Ishikawa (cell line): ENCODE measurements around the gene PBXIP1.

ENCODE experiments used
- CEBPB ChIP-seq: IDR thresholded peaks from 2 replicates; pipeline ENCODE4 v1.6.1; 2012
- EP300 ChIP-seq: IDR thresholded peaks from 2 replicates; pipeline ENCODE4 v1.6.1; 2012; ENCODE audit warnings: borderline replicate concordance
- NFIC ChIP-seq: IDR thresholded peaks from 2 replicates; pipeline ENCODE4 v1.6.1; 2012
- RAD21 ChIP-seq: IDR thresholded peaks from 2 replicates; pipeline ENCODE4 v1.6.1; 2012; ENCODE audit warnings: low read depth
- TCF12 ChIP-seq: IDR thresholded peaks from 2 replicates; pipeline ENCODE4 v1.6.1; 2012; ENCODE audit warnings: low read depth
- YY1 ChIP-seq: IDR thresholded peaks from 2 replicates; pipeline ENCODE4 v1.6.1; 2012; ENCODE audit warnings: low read depth
- TF ChIP-seq, protein P1 (sequence below): IDR thresholded peaks from 2 replicates; pipeline ENCODE4 v1.6.1; 2012; ENCODE audit warnings: low read depth, mild to moderate bottlenecking

DNA sequence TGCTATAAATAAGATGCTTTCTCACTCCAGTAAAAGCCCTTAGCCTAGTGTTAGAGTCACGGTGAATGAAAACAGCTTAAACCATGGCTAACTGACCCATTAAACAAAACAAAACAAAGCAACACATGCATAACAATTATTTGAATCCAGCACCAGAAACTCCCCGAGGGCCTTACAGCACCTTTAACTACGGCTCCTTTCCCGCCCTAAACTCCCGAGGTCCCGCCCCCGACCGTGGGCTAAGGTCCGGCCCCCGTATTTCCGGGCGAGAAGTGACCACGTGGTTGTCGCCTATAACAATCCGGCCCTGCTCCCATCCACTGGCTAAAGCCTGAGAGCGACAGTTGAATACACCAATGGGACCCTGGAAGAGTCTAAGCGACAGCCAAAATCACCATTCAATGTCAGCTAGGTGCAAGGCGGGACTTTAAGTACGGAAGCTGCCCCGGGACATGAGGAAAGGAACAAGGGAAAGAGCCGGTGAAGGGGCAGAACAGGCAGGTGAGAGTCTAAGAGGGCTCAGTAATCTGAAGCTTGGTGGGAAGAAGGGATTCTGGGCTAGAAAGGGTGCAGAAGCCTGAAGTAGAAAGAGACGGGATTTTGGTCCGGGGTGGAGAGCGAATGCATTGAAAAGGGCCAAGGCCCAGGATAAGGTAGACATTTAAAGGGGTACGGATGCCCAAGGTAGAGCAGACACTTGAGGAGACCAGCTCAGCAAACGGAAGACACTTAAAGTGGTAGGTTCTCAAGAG lies 27.2 kb upstream of the PBXIP1 start, which contains the start of gene FLAD1:
- TF ChIP-seq, protein P1, sequence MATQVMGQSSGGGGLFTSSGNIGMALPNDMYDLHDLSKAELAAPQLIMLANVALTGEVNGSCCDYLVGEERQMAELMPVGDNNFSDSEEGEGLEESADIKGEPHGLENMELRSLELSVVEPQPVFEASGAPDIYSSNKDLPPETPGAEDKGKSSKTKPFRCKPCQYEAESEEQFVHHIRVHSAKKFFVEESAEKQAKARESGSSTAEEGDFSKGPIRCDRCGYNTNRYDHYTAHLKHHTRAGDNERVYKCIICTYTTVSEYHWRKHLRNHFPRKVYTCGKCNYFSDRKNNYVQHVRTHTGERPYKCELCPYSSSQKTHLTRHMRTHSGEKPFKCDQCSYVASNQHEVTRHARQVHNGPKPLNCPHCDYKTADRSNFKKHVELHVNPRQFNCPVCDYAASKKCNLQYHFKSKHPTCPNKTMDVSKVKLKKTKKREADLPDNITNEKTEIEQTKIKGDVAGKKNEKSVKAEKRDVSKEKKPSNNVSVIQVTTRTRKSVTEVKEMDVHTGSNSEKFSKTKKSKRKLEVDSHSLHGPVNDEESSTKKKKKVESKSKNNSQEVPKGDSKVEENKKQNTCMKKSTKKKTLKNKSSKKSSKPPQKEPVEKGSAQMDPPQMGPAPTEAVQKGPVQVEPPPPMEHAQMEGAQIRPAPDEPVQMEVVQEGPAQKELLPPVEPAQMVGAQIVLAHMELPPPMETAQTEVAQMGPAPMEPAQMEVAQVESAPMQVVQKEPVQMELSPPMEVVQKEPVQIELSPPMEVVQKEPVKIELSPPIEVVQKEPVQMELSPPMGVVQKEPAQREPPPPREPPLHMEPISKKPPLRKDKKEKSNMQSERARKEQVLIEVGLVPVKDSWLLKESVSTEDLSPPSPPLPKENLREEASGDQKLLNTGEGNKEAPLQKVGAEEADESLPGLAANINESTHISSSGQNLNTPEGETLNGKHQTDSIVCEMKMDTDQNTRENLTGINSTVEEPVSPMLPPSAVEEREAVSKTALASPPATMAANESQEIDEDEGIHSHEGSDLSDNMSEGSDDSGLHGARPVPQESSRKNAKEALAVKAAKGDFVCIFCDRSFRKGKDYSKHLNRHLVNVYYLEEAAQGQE, result no peak
- no peak for TF ChIP-seq CEBPB
- no peak for TF ChIP-seq RAD21
- no peak for TF ChIP-seq EP300
- TF ChIP-seq YY1, result no peak
- TF ChIP-seq TCF12, result no peak
- no peak for TF ChIP-seq NFIC
